Measurements from ENCODE around the gene HDAC4. TPM values are rescaled to one million over a fixed set of nuclear protein-coding genes. Genes with fewer than 3 reads are reported as not detected.

The HDAC4 gene
- total RNA-seq, 2 experiments from 2014 or later: 22.6 to 24.5 TPM

DNA sequence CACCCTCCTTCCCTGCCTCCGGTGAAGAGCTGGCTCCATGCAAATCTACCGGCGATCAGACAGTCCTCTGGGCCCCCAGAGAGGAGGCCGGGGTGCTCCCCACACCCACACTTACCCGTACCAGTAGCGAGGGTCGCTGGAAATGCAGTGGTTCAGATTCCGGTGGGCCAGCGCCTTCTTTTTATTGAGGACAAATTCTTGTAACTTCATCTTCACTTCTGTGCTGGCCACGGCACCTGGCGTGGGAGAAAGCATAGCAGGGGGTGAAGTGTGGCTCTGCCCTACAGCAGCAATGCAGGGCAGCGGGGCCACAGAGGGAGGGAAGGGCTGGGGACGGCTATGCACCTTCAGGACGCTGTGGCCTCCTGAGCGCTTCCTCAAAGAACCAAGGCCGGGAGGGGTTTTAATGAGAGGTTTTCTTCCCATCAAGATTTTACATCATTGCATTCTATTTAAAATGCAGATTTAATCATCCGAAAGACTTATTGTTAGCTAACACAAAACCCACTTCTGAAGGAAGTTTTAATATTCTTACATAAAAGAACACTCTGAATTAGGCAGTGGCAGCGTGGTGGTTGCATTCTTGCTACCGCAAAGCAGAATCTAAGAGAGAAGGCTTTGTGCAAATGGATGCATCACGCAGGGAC lies 237.0 kb downstream of the HDAC4 start:
- Mint-ChIP-seq H3K36me3 (ENCODE audit: low read depth) (peaks cover 12% of the 10 kb centered on the region), H3K27ac (no peak overlapping the region), H3K27me3 (no peaks in the 10 kb centered on the region), H3K9me3 (no peaks in the 10 kb centered on the region), H3K4me1 (ENCODE audit: low read depth) (peaks cover 17% of the 10 kb centered on the region), H3K4me3 (no peak overlapping the region)
- ChIA-PET POLR2A (no interaction called here), CTCF (no interaction called here)
- DNase-seq (no peak), ATAC-seq (no peak)
- intact Hi-C loops (cut with micrococcal nuclease): no loop called here
- TF ChIP-seq, protein P1, sequence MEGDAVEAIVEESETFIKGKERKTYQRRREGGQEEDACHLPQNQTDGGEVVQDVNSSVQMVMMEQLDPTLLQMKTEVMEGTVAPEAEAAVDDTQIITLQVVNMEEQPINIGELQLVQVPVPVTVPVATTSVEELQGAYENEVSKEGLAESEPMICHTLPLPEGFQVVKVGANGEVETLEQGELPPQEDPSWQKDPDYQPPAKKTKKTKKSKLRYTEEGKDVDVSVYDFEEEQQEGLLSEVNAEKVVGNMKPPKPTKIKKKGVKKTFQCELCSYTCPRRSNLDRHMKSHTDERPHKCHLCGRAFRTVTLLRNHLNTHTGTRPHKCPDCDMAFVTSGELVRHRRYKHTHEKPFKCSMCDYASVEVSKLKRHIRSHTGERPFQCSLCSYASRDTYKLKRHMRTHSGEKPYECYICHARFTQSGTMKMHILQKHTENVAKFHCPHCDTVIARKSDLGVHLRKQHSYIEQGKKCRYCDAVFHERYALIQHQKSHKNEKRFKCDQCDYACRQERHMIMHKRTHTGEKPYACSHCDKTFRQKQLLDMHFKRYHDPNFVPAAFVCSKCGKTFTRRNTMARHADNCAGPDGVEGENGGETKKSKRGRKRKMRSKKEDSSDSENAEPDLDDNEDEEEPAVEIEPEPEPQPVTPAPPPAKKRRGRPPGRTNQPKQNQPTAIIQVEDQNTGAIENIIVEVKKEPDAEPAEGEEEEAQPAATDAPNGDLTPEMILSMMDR (IDR thresholded peaks at IDR 0.05): no peak

DNA sequence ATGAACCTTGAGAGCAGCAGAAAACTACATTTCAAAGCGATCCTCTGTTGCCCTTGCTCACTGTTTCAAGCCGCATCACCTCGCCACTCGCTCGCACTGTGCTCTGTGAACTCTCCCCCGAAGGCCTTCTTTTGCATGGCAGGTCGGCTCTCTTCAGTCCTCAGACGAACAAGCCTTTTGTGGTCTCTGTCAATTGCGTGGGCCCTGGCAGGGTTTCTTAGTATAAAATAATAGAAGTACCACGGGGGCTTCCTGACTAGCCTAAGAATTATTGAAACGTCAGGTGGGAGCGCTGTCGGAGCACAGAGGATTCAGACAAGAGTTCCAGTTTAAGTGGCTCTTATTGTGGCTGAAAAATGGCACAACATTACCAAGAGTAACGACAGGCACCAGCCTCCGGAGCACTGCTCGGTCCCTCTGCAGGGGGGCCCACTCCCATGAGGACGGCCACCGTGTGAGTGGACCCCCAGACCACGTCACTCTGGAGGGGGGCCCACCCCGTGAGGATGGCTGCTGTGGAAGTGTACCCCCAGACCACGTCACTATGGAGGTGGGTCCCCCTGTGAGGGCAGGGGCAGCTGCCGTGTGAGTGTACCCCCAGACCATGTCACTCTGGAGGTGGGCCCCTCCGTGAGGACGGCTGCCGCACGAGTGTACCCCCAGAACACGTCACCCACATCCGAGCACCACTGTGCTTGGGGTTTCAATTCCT lies 237.7 kb downstream of the HDAC4 start:
- ChIA-PET CTCF (no interaction called here), POLR2A (no interaction called here)
- H3K4me3 Mint-ChIP-seq: no peak overlapping the region

DNA sequence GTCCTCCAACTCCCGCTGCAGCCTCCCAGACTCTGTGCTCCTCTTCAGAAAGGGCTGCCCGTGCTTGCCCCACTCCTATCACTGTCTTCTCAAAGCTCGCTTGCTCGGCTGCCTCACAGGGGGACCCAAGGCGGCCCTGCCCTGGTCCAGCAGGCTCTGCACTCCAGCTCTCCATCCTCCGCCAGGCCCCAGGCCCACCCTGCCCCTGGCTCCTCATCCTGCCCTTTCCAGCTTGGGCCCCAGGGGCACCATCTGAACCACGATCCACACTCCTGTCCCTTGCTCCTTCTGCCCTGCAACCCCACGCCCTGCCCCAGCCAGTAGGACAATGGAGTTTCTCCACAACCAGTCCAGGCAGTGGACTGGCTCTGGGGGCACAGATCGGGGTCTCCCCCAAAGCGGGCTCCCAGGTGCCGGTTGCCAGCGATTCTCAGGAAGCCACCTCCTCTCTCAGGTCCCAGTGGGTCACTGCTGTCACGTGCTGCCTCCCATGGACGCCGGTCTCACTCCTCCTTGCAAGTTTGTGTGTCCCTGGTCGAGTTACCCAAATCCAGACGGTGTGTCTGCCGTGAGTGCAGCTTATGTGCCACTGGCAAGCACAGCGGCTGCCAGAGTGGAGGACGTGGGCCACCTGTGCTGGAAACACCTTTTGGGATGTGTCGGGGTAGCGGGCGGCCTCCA lies 238.5 kb downstream of the HDAC4 start:
- no peak overlapping the region for H3K4me3 Mint-ChIP-seq
- ATAC-seq: no peak
- H3K36me3 Mint-ChIP-seq (ENCODE audit: low read depth): peaks cover 10% of the 10 kb centered on the region
- no peak overlapping the region for H3K27ac Mint-ChIP-seq
- ChIA-PET CTCF (no interaction called here), POLR2A (interaction anchor here (1.2 kb wide), 1 partner anchor 31 kb away, joined by 3 read pairs; no protein-coding TSS in a partner anchor)
- intact Hi-C loops (cut with micrococcal nuclease): no loop called here
- no peaks in the 10 kb centered on the region for H3K27me3 Mint-ChIP-seq
- TF ChIP-seq, protein P1 (IDR thresholded peaks at IDR 0.05): no peak
- peaks cover 18% of the 10 kb centered on the region for H3K4me1 Mint-ChIP-seq (ENCODE audit: low read depth)
- DNase-seq: no peak
- no peaks in the 10 kb centered on the region for H3K9me3 Mint-ChIP-seq

More for the DNA sequence above, 237.7 kb downstream of the HDAC4 start:
- TF ChIP-seq, protein P1 (IDR thresholded peaks at IDR 0.05): no peak
- Mint-ChIP-seq H3K27ac (no peak overlapping the region), H3K36me3 (ENCODE audit: low read depth) (peaks cover 13% of the 10 kb centered on the region), H3K27me3 (no peaks in the 10 kb centered on the region), H3K4me1 (ENCODE audit: low read depth) (peaks cover 18% of the 10 kb centered on the region), H3K9me3 (no peaks in the 10 kb centered on the region)
- DNase-seq (no peak), ATAC-seq (no peak)
- intact Hi-C loops (cut with micrococcal nuclease): no loop called here

DNA sequence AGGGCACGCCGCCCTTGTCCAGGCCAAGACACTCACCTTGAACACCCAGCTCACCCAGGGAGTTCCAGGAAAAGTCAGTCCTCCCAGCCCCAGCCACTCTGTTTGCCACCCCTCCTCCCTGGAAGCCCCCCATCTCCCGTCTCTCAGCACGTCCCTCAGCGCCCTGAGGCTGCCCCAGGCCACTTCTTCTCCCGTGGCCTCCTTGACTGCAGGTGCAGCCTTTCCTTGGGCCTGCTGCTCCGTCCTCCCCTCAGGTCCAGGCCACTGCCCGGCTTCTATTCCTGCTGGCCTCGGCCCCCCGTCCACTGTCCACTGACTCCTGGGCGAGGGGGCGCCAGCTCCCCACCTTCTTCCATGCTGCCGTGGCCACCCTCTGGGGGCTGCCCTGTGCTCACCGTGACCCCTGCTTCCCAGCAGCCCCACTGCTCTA lies 239.1 kb downstream of the HDAC4 start:
- intact Hi-C loops (cut with micrococcal nuclease): no loop called here
- peaks cover 10% of the 10 kb centered on the region for H3K36me3 Mint-ChIP-seq (ENCODE audit: low read depth)
- TF ChIP-seq, protein P1 (IDR thresholded peaks at IDR 0.05): no peak
- ATAC-seq (no peak), DNase-seq (no peak)
- no peak overlapping the region for H3K27ac Mint-ChIP-seq
- no peaks in the 10 kb centered on the region for H3K27me3 Mint-ChIP-seq
- H3K4me3 Mint-ChIP-seq: no peak overlapping the region
- ChIA-PET POLR2A (interaction anchor here (1.2 kb wide), 1 partner anchor 30 kb away, joined by 3 read pairs; no protein-coding TSS in a partner anchor), CTCF (no interaction called here)
- peaks cover 18% of the 10 kb centered on the region for H3K4me1 Mint-ChIP-seq (ENCODE audit: low read depth)
- no peaks in the 10 kb centered on the region for H3K9me3 Mint-ChIP-seq

All from activated CD8-positive, alpha-beta T cell treated with anti-CD3 and anti-CD28 coated beads for 36 hours (primary cell).